D341Med (cell line): ENCODE measurements around the gene NEU4.
"Not testable (repeated sequence)": the region's sequence is repeated elsewhere in the genome, so short reads cannot be mapped to it uniquely, and the experiment has no call there.

Source experiments
- DNase-seq: peaks from one replicate; pipeline ENCODE4 v3.0.0; 2012; ENCODE audit warnings: low spot score

Gene NEU4

GRCh38 chr2:241813644-241814392 is 4.8 kb downstream of the NEU4 start:
- DNase-seq, result peak; percentile 37

DNA sequence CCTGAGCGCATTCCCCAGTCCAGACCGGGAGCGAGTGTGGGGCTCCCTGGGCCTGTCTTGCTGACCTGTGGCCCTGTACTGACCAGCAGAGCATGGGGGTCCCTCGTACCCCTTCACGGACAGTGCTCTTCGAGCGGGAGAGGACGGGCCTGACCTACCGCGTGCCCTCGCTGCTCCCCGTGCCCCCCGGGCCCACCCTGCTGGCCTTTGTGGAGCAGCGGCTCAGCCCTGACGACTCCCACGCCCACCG is 5.3 kb downstream of the NEU4 start:
- DNase-seq, result peak; percentile 26

GRCh38 chr2:241814643-241815476 is 5.9 kb downstream of the NEU4 start:
- peak; percentile 38 for DNase-seq

DNA sequence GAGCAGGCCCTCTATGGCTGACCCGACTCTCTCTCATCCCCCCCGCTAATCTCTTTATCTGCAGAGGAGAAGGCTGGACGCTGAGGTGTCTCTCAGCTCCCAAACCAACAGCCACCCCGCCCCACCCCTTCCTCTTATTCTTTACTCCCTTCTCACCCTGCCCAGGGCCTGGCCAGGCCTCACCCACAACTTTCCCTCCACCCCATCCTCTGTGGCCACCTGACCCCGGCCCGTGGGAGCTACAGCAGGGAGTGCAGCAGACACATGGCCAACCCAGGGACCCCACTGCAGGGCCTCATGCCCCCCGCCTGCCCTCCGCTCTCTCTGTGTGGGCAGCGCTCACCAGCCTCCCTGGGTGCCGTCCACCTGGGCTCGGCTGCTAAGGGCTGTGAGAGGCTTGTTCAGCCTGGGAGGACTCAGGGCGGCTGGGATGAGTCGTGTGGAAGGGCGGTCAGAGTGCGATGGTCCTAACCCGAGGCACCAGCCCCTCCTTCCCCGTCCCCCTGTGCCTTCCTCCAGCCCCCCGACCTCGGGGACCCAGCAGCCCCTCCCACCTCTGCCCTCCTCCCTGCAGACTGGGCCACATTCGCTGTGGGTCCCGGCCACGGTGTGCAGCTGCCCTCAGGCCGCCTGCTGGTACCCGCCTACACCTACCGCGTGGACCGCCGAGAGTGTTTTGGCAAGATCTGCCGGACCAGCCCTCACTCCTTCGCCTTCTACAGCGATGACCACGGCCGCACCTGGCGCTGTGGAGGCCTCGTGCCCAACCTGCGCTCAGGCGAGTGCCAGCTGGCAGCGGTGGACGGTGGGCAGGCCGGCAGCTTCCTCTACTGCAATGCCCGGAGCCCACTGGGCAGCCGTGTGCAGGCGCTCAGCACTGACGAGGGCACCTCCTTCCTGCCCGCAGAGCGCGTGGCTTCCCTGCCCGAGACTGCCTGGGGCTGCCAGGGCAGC is 6.8 kb downstream of the NEU4 start:
- DNase-seq, result peak; percentile 29

DNA sequence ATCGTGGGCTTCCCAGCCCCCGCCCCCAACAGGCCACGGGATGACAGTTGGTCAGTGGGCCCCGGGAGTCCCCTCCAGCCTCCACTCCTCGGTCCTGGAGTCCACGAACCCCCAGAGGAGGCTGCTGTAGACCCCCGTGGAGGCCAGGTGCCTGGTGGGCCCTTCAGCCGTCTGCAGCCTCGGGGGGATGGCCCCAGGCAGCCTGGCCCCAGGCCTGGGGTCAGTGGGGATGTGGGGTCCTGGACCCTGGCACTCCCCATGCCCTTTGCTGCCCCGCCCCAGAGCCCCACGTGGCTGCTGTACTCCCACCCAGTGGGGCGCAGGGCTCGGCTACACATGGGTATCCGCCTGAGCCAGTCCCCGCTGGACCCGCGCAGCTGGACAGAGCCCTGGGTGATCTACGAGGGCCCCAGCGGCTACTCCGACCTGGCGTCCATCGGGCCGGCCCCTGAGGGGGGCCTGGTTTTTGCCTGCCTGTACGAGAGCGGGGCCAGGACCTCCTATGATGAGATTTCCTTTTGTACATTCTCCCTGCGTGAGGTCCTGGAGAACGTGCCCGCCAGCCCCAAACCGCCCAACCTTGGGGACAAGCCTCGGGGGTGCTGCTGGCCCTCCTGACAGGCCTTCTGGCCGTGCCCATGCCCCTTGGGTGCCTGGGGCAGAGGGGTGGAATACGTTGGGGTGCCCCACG is 7.6 kb downstream of the NEU4 start:
- peak; percentile 21 for DNase-seq

DNA sequence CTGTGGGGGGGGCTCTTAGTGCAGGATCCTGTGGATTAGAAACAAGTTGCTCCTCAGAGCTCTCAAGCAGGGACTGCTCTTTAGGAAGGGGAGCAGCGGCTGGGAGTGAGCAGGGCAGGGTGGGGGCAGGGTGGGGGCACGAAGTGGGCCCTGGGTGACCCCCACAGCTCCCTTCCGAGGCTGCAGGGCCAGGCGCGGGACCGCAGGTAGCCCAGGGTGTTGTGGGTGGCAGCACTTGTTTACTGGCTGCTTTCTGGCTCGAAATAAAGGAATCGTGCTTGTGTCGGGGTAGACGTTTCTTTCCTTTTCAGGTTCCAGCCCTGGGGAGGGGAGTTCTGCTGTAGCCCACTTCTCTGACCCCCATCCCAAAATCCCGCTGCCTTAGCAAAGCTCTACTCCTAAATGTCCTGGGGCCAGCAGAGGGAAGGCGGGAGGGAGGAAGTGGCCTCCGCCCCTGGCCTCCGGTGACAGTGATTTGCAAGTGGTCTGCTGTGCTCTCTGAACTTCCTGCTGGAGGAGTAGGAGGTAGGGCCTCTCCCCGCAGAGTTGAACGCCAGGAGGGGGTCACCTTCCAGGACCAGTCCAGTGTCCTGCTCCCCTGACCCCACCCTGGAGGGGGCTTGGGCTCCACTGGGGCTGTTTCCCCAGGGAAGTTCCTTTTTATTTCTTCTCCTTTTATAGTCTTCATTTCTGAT is 8.3 kb downstream of the NEU4 start:
- DNase-seq, result no peak

DNA sequence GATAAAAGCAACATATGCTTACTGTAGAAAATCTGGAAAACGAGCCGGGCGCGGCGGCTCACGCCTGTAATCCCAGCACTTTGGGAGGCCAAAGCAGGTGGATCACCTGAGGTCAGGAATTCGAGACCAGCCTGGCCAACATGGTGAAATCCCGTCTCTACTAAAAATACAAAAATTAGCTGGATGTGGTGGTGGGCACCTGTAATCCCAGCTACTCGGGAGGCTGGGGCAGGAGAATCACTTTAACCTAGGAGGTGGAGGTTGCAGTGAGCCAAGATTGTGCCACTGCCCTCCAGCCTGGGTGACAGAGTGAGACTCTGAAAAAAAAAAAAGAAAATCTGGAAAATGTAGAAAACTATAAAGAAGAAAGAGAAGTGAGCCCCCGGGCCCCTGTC is 8.8 kb downstream of the NEU4 start:
- DNase-seq, result not testable (repeated sequence)

GRCh38 chr2:241818229-241818942 is 9.4 kb downstream of the NEU4 start:
- DNase-seq, result peak; percentile 18

- DNase-seq, result no peak
Measured at GRCh38 chr2:241818943-241819270, 9.9 kb downstream of the NEU4 start.

DNA sequence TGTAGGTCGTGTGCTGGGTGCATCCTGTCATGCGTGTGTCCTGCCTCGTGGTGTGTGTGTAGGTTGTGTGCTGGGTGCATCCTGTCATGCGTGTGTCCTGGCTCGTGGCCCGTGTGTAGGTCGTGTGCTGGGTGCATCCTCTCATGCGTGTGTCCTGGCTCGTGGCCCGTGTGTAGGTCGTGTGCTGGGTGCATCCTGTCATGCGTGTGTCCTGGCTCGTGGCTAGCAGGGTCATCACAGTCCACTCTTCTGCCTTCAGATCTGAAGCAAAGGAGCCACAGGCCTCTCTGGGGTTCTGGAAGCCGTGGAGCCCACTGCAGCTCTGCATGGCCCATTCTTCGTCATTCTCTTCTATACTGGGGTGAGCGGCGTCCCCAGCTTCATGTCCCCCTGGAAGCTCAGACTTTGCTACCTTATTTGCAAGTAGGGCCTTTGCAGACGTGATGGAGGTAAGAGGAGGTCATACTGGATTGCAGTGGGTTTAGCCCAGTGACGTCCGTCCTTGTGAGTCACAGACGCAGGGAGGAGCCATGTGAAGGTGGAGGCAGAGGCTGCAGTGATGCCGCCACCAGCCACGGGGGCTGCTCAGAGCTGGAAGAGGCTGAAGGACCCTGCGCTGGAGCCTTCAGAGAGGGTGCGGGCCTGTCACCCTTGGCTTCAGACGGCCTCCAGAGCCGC is 11.1 kb downstream of the NEU4 start:
- not testable (repeated sequence) for DNase-seq

GRCh38 chr2:241820625-241821384 is 11.8 kb downstream of the NEU4 start:
- peak; percentile 17 for DNase-seq

DNA sequence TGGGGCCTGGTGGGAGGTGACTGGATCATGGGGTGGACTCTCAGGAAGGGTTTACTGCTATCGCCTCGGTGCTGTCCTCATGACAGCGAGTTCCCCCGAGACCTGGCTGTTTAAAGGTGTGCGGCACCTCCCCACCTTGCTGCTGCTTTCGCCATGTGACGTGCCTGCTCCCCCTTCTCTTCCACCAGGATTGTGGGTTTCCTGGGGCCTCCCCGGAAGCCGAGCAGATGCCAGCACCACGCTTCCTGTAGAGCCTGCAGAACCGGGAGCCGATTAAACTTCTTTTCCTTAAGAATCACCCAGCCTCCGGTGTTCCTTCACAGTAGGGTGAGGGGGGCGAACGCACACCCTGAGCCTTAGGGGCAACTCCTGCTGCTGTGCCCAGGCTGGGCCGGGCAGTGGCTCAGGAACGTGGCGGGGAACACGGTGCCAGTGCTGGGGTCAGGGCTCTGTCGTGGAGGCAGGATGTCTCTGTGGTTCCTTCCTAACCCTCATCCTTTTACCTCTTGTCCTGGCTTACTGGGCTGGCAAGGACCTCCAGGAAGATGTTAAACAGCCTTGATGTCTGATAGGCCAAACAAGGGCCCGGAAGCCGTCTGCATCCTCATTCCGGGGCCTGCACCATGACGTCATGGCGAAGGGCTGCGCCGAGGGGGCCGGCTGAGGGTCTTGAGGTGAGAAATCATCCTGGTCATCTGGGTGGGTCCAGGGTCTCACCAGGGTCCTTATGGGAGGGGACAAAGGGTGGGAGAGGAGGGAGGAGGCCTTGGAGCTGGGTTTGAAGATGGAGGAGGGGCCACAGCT is 12.7 kb downstream of the NEU4 start:
- DNase-seq, result peak; percentile 20

DNA sequence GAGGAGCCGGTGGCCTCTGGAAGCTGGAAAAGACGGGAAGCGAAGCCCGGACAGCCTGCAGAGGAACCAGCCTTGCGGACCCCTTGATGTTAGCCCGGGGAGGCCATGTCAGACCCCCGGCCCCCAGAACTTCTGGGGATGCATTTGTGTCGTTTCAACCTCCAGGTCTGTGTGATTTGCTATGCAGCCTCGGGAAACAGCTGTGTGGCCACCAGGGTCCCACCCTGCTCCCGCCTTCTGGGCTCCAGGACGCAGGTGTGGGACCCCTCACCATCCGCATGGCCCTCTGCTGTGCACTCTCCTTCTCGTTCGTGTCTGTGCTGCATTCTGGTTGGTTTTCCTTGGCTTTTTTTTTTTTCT is 13.3 kb downstream of the NEU4 start:
- peak; percentile 25 for DNase-seq

GRCh38 chr2:241823531-241824437 is 14.8 kb downstream of the NEU4 start:
- peak; percentile 59 for DNase-seq

DNA sequence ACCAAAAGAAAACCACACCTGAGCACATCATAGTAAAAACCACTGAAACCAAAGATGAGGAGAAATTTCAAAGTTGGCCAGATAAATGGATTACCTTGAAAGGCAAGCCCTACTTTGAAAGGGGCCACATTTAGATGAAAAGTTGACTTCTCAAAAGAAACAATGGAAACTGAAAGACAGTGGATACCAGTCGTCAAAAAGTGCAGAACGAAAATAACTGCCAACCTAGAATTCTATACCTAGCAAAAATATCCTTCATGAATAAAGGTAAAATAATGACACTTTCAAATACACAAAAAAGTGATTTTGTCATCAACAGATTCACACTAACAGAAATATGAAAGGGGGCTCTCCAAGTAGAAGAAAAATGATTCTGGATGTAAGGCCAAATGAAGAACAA is 18.4 kb downstream of the NEU4 start:
- DNase-seq, result no peak

GRCh38 chr2:241833101-241833663 is 24.2 kb downstream of the NEU4 start:
- no peak for DNase-seq
